K562 (cell line): Measurements from ENCODE around the gene SUMF1. TPM values are rescaled to one million over a fixed set of nuclear protein-coding genes. Genes with fewer than 3 reads are reported as not detected.
A peak's percentile ranks its signal among the peaks of the same experiment; 100 is the strongest.

Experiments used
- ATAC-seq: fragments of 200-7000 bp; cut with Tn5 transposase; 3 replicates; pipeline ENCODE4 v1.9.1; 2020; ENCODE audit warnings: moderate library complexity
- BruUV-seq: library from RNA; stranded (reverse); fragments of 400-500 nt; replicated peaks from 2 replicates; lab custom pipeline; 2021; lab: Mats Ljungman, UMichigan
- CTCF ChIA-PET: fragments of 300-600 bp; formaldehyde crosslinking; extraction: SDS; loops from one replicate; lab custom pipeline; 2021; ENCODE audit warnings: low intra/inter-chr PET ratio; lab: Yijun Ruan, JAX
- POLR2A ChIA-PET: fragments of 300-600, 350-650 bp; sonication (Branson Sonifier 250); formaldehyde crosslinking; extraction: SDS; loops from one replicate; lab custom pipeline; 2021; ENCODE audit warnings: antibody characterized with exemption, inconsistent platforms; lab: Yijun Ruan, JAX
- DNase-seq, 4 experiments: peaks; one replicate each; pipeline versions ENCODE4 v3.0.0 to v3.0.0-alpha.2; 2011 to 2018; ENCODE audit warnings: low spot score in 3 of 4, mixed read lengths in 3 of 4; ENCODE audit errors: extremely low read depth in 1 of 4
- FAIRE-seq: peaks from 2 replicates; lab custom pipeline; 2011; peaks lifted over from hg19 to GRCh38; lab: Jason Lieb, UNC
- H2AFZ ChIP-seq: 2 replicates; pipeline ENCODE4 v1.6.0; 2011; ENCODE audit warnings: low read depth, low read length, control low read depth, inconsistent platforms
- H3K27ac ChIP-seq: fragments of 200-600 bp; 3 replicates; pipeline ENCODE4 v1.8.0; 2011; ENCODE audit warnings: low read depth, mild to moderate bottlenecking, control low read depth, inconsistent platforms, low read length, moderate library complexity, mixed read lengths; ENCODE audit errors: extremely low read depth
- H3K27me3 ChIP-seq, 2 experiments: fragments of 300-600 bp in 1 of 2; 2 replicates in 1 of 2; 3 replicates in 1 of 2; pipeline versions ENCODE4 v1.6.0 to v1.8.0; 2011; ENCODE audit warnings: inconsistent platforms in 2 of 2, low read length in 2 of 2, mild to moderate bottlenecking in 1 of 2, mixed read lengths in 1 of 2, moderate library complexity in 1 of 2; ENCODE audit not compliant: control insufficient read depth in 2 of 2, insufficient read depth in 2 of 2
- H3K36me3 ChIP-seq: fragments of 300-600 bp; 3 replicates; pipeline ENCODE4 v1.8.0; 2011; ENCODE audit warnings: mild to moderate bottlenecking, low read length, inconsistent platforms; ENCODE audit not compliant: control insufficient read depth, insufficient read depth
- H3K4me1 ChIP-seq, 2 experiments: fragments of 200-600 bp in 1 of 2; replicated peaks in 1 of 2; 2 replicates in 1 of 2; 3 replicates in 1 of 2; pipeline versions ENCODE4 v1.5.1 to v1.8.0; 2011; ENCODE audit warnings: inconsistent platforms in 2 of 2, low read length in 2 of 2, mild to moderate bottlenecking in 1 of 2, mixed read lengths in 1 of 2, moderate library complexity in 1 of 2; ENCODE audit not compliant: control insufficient read depth in 2 of 2, insufficient read depth in 2 of 2
- H3K4me2 ChIP-seq: 2 replicates; pipeline ENCODE4 v1.6.1; 2011; ENCODE audit warnings: low read length, control low read depth, inconsistent platforms, mixed read lengths; ENCODE audit not compliant: insufficient read depth
- H3K4me3 ChIP-seq: fragments of 200-600 bp; sonication (generic), shearing (Covaris generic); 2 replicates; pipeline ENCODE4 v1.5.1; 2016; ENCODE audit warnings: control low read depth, inconsistent platforms
- H3K79me2 ChIP-seq: fragments of 200-600 bp; 3 replicates; pipeline ENCODE4 v1.8.0; 2011; ENCODE audit warnings: low read length, inconsistent platforms; ENCODE audit not compliant: control insufficient read depth, insufficient read depth
- H3K9ac ChIP-seq, 2 experiments: 2 replicates each; pipeline versions ENCODE4 v1.6.0 to v1.6.1; 2011; ENCODE audit warnings: low read depth in 2 of 2, low read length in 2 of 2, control low read depth in 1 of 2, inconsistent platforms in 1 of 2, mild to moderate bottlenecking in 1 of 2, mixed read lengths in 1 of 2; ENCODE audit not compliant: insufficient read depth in 1 of 2
- H3K9me1 ChIP-seq: one replicate; pipeline ENCODE4 v1.6.0; 2011; ENCODE audit warnings: inconsistent platforms, mild to moderate bottlenecking, low read length, moderate library complexity; ENCODE audit not compliant: control insufficient read depth, insufficient read depth
- H3K9me3 ChIP-seq: replicated peaks from 2 replicates; pipeline ENCODE4 v1.5.1; 2011; ENCODE audit warnings: low read depth, low read length, inconsistent platforms; ENCODE audit not compliant: control insufficient read depth, insufficient read depth
- H4K20me1 ChIP-seq: replicated peaks from 2 replicates; pipeline ENCODE4 v1.6.1; 2011; ENCODE audit warnings: low read length, inconsistent platforms, mixed read lengths; ENCODE audit not compliant: control insufficient read depth, insufficient read depth
- ERF ChIP-seq: fragments of 450-650 bp; formaldehyde crosslinking; IDR thresholded peaks from 2 replicates; pipeline ENCODE4 v1.4.0; 2020; ENCODE audit warnings: mild to moderate bottlenecking, mixed read lengths
- KDM1A ChIP-seq, 2 experiments: fragments of 450-650 bp; IDR thresholded peaks; 2 replicates each; pipeline ENCODE4 v1.6.1; 2016; ENCODE audit warnings: mild to moderate bottlenecking in 2 of 2
- RAD21 ChIP-seq, 2 experiments: fragments of 250-450 bp in 1 of 2; fragments of 450-650 bp in 1 of 2; sonication (Bioruptor Pico) in 1 of 2; formaldehyde crosslinking in 1 of 2; IDR thresholded peaks in 1 of 2; conservative IDR thresholded peaks in 1 of 2; 2 replicates each; pipeline versions ENCODE4 v1.4.0 to v1.8.0; 2020 to 2022; ENCODE audit warnings: mild to moderate bottlenecking in 2 of 2, moderate library complexity in 1 of 2
- ZNF408 ChIP-seq: fragments of 250-450 bp; sonication (Bioruptor Pico); IDR thresholded peaks from 2 replicates; pipeline ENCODE4 v1.4.0; 2020; ENCODE audit warnings: low read depth, mild to moderate bottlenecking, moderate library complexity
- WGBS: fragments of 100-300 bp; shearing (Covaris generic); methylation state at CpG from one replicate; pipeline ENCODE4 v1.1.6; 2016; ENCODE audit warnings: low coverage, mixed read lengths; ENCODE audit not compliant: insufficient coverage; ENCODE audit errors: missing lambda C conversion rate; 5-methylcytosine and 5-hydroxymethylcytosine counted together
- in situ Hi-C: fragments of 300-500 bp; cut with MboI; formaldehyde crosslinking; loops from 4 replicates; pipeline ENCODE4 v1.15.0; 2018; ENCODE audit warnings: inconsistent platforms, mixed read lengths
- intact Hi-C: fragments of 100-400 bp; cut with micrococcal nuclease; formaldehyde crosslinking; loops from 2 replicates; pipeline ENCODE4 v1.14.2; 2022
- polyA plus RNA-seq, 8 experiments: library from polyadenylated mRNA; depleted of rRNA in 4 of 8; stranded (reverse) in 5 of 8; unstranded in 3 of 8; fragments of >200 nt; fragmentation: Nextera tagmentation in 2 of 8; fragmentation: Illumina TruSeq in 1 of 8; extraction: Ambion mirVana in 2 of 8; extraction: Trizol in 1 of 8; gene quantifications; 2 replicates each; pipeline versions ENCODE4 v1.2.1 to v1.2.3, GENCODE V29; 2011 to 2014; ENCODE audit warnings: inconsistent platforms in 1 of 8, missing spikeins in 1 of 8
- total RNA-seq, 7 experiments: library from RNA; depleted of rRNA in 6 of 7; stranded (reverse); fragments of >200 nt in 6 of 7; fragmentation: Illumina TruSeq in 2 of 7; extraction: Trizol in 2 of 7; gene quantifications; 2 replicates each; pipeline versions ENCODE4 v1.2.1 to v1.2.3, GENCODE V29; 2011 to 2021; ENCODE audit warnings: low replicate concordance in 1 of 7
- TF ChIP-seq, protein P1 (sequence below), 3 experiments: IDR thresholded peaks in 2 of 3; conservative IDR thresholded peaks in 1 of 3; 2 replicates each; pipeline ENCODE4 v1.5.1; 2011 to 2012; ENCODE audit warnings: low read length in 3 of 3, mild to moderate bottlenecking in 3 of 3, control low read depth in 2 of 3, improper control_type of control experiment in 1 of 3, inconsistent platforms in 1 of 3, low read depth in 1 of 3, mixed read lengths in 1 of 3, moderate library complexity in 1 of 3; ENCODE audit not compliant: insufficient read depth in 2 of 3
- TF ChIP-seq, protein P2 (sequence below): fragments of 250-450 bp; sonication (Bioruptor Pico); IDR thresholded peaks from 2 replicates; pipeline ENCODE4 v1.4.0; 2020; ENCODE audit warnings: mild to moderate bottlenecking

SUMF1 gene
- total and polyA plus RNA-seq, 9 of the 15 experiments (the other 6 are each of a cell fraction or from before 2014, with no cell fraction given): 1.3 to 7.4 (median 4.2) TPM

DNA sequence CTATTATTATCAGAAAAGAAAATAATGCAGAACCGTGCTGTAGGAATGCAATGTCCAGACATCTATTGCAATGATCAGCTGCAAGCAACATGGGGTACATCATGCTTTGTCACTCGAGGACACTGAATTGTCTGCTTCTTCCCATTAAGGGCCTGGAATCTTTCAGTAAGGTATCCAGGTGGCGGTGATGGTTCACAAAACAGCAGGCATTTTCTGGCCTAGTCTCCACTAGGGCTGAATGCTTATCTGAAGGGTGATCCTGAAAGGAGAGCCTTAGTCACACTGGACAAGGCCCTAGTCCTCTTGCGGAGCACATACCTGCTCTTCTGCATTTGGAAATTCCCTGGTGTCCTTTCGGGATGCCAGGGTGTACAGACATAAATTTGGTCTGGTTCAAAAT, 47.3 kb upstream of the SUMF1 start:
- ChIA-PET POLR2A (interaction anchor here (1.1 to 8.8 kb wide), 7 partner anchors 10 to 208 kb away, joined by 3 to 94 read pairs (median 6); partner anchors contain the start of gene ITPR1), CTCF (no interaction called here)
- intact Hi-C loops: no loop called here
- Histone ChIP-seq H3K27me3 (no peaks in the 10 kb centered on the region), H3K9me3 (no peaks in the 10 kb centered on the region), H3K9ac (no peak overlapping the region; a peak in 1 of 4 replicates), H2AFZ (no peak overlapping the region), H3K4me2 (no peak overlapping the region), H4K20me1 (no peaks in the 10 kb centered on the region), H3K9me1 (peaks cover 4% of the 10 kb centered on the region), H3K4me3 (no peak overlapping the region), H3K36me3 (peaks cover 4% of the 10 kb centered on the region; the same call in 1 of the 3 replicates), H3K4me1 (peaks cover 10 to 37% of the 10 kb centered on the region in 2 experiments; a peak in 3 of 5 replicates), H3K27ac (no peak overlapping the region), H3K79me2 (no peaks in the 10 kb centered on the region)
- no TSS peak for BruUV-seq
- in situ Hi-C loops: no loop called here
- no peak for FAIRE-seq
- 67% methylated on average over 5 of the region's 5 CpGs for WGBS
- no peak for TF ChIP-seq ERF (CRISPR knock-in tag)
- TF ChIP-seq RAD21 (CRISPR knock-in tag; conservative IDR thresholded peaks at IDR 0.05 in 1 of 2, IDR thresholded peaks at IDR 0.05 in 1 of 2): peak in 1 of 2 experiments; percentile 38; a peak in 2 of 4 replicates
- TF ChIP-seq ZNF408 (CRISPR knock-in tag): no peak
- TF ChIP-seq, protein P1, sequence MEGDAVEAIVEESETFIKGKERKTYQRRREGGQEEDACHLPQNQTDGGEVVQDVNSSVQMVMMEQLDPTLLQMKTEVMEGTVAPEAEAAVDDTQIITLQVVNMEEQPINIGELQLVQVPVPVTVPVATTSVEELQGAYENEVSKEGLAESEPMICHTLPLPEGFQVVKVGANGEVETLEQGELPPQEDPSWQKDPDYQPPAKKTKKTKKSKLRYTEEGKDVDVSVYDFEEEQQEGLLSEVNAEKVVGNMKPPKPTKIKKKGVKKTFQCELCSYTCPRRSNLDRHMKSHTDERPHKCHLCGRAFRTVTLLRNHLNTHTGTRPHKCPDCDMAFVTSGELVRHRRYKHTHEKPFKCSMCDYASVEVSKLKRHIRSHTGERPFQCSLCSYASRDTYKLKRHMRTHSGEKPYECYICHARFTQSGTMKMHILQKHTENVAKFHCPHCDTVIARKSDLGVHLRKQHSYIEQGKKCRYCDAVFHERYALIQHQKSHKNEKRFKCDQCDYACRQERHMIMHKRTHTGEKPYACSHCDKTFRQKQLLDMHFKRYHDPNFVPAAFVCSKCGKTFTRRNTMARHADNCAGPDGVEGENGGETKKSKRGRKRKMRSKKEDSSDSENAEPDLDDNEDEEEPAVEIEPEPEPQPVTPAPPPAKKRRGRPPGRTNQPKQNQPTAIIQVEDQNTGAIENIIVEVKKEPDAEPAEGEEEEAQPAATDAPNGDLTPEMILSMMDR (IDR thresholded peaks at IDR 0.05 in 2 of 3, conservative IDR thresholded peaks at IDR 0.05 in 1 of 3; ENCODE audit: insufficient read depth in 2 of 3, low read depth in 1 of 3, low read length in 3 of 3): peak in 1 of 3 experiments; percentile 17; a peak in 2 of 6 replicates
- TF ChIP-seq, protein P2, sequence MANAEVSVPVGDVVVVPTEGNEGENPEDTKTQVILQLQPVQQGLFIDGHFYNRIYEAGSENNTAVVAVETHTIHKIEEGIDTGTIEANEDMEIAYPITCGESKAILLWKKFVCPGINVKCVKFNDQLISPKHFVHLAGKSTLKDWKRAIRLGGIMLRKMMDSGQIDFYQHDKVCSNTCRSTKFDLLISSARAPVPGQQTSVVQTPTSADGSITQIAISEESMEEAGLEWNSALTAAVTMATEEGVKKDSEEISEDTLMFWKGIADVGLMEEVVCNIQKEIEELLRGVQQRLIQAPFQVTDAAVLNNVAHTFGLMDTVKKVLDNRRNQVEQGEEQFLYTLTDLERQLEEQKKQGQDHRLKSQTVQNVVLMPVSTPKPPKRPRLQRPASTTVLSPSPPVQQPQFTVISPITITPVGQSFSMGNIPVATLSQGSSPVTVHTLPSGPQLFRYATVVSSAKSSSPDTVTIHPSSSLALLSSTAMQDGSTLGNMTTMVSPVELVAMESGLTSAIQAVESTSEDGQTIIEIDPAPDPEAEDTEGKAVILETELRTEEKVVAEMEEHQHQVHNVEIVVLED: no peak
- no peak for TF ChIP-seq KDM1A (IDR thresholded peaks at IDR 0.05)
- DNase-seq: peak in 2 of 4 experiments; percentile 30
- peak; percentile 36 for ATAC-seq
